Measurements from ENCODE around the gene PIGL. TPM values are rescaled to one million over a fixed set of nuclear protein-coding genes. Genes with fewer than 3 reads are reported as not detected.
"Not testable (repeated sequence)": the region's sequence is repeated elsewhere in the genome, so short reads cannot be mapped to it uniquely, and the experiment has no call there.

Gene PIGL
- total RNA-seq, 1 donor from 2014 or later, result 29.7 TPM

GRCh38 chr17:16304830-16305229 is 87.8 kb downstream of the PIGL start:
- no peak for DNase-seq (ENCODE audit: extremely low spot score, unreplicated experiment)
- Mint-ChIP-seq H3K27me3 (no peaks in the 10 kb centered on the region), H3K4me1 (ENCODE audit: unreplicated experiment) (no peaks in the 10 kb centered on the region), H3K4me3 (no peak overlapping the region), H3K9me3 (no peaks in the 10 kb centered on the region), H3K36me3 (peaks cover 5% of the 10 kb centered on the region), H3K27ac (no peak overlapping the region)
- peak; percentile 73 for TF ChIP-seq CTCF (conservative IDR thresholded peaks at IDR 0.05)

- TF ChIP-seq CTCF (conservative IDR thresholded peaks at IDR 0.05), result no peak
- no peak overlapping the region for H3K4me3 Mint-ChIP-seq
- H3K9me3 Mint-ChIP-seq, result no peaks in the 10 kb centered on the region
- H3K27me3 Mint-ChIP-seq, result no peaks in the 10 kb centered on the region
- no peak for DNase-seq (ENCODE audit: extremely low spot score, unreplicated experiment)
- H3K27ac Mint-ChIP-seq, result no peak overlapping the region
- peaks cover 9% of the 10 kb centered on the region for H3K36me3 Mint-ChIP-seq
- peaks cover 4% of the 10 kb centered on the region for H3K4me1 Mint-ChIP-seq (ENCODE audit: unreplicated experiment)
These were observed 89.2 kb downstream of the PIGL start for GRCh38 chr17:16306211-16306610.

DNA sequence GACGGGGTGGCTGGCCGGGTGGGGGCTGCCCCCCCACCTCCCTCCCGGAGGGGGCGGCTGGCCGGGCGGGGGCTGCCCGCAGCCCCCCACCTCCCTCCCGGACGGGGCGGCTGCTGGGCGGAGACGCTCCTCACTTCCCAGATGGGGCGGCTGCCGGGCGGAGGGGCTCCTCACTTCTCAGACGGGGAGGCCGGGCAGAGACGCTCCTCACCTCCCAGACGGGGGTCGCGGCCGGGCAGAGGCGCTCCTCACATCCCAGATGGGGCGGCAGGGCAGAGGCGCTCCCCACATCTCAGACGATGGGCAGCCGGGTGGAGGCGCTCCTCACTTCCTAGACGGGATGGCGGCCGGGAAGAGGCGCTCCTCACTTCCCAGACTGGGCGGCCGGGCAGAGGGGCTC is 95.1 kb downstream of the PIGL start:
- not testable (repeated sequence) for H3K4me1 Mint-ChIP-seq (ENCODE audit: unreplicated experiment); DNase-seq (ENCODE audit: extremely low spot score, unreplicated experiment); H3K4me3 Mint-ChIP-seq; H3K27me3 Mint-ChIP-seq; H3K27ac Mint-ChIP-seq; H3K9me3 Mint-ChIP-seq
- H3K36me3 Mint-ChIP-seq, result peaks cover 17% of the 10 kb centered on the region

- H3K9me3 Mint-ChIP-seq, result no peaks in the 10 kb centered on the region
- DNase-seq (ENCODE audit: extremely low spot score, unreplicated experiment), result no peak
- H3K27ac Mint-ChIP-seq, result peak overlapping the region; percentile 14
- peaks cover 4% of the 10 kb centered on the region for H3K4me1 Mint-ChIP-seq (ENCODE audit: unreplicated experiment)
- H3K27me3 Mint-ChIP-seq, result no peaks in the 10 kb centered on the region
- H3K36me3 Mint-ChIP-seq, result peaks cover 17% of the 10 kb centered on the region
- H3K4me3 Mint-ChIP-seq, result no peak overlapping the region
- TF ChIP-seq CTCF (conservative IDR thresholded peaks at IDR 0.05), result no peak
These were observed 96.4 kb downstream of the PIGL start for GRCh38 chr17:16313139-16314090.

GRCh38 chr17:16314189-16314588 is 97.2 kb downstream of the PIGL start:
- no peaks in the 10 kb centered on the region for H3K9me3 Mint-ChIP-seq
- DNase-seq (ENCODE audit: extremely low spot score, unreplicated experiment), result no peak
- no peaks in the 10 kb centered on the region for H3K27me3 Mint-ChIP-seq
- TF ChIP-seq CTCF (conservative IDR thresholded peaks at IDR 0.05), result no peak
- no peak overlapping the region for H3K4me3 Mint-ChIP-seq
- H3K4me1 Mint-ChIP-seq (ENCODE audit: unreplicated experiment), result peaks cover 4% of the 10 kb centered on the region
- no peak overlapping the region for H3K27ac Mint-ChIP-seq
- H3K36me3 Mint-ChIP-seq, result peaks cover 17% of the 10 kb centered on the region

GRCh38 chr17:16314859-16315258 is 97.8 kb downstream of the PIGL start:
- no peak overlapping the region for H3K27ac Mint-ChIP-seq
- no peak for DNase-seq (ENCODE audit: extremely low spot score, unreplicated experiment)
- H3K4me1 Mint-ChIP-seq (ENCODE audit: unreplicated experiment), result peaks cover 4% of the 10 kb centered on the region
- no peaks in the 10 kb centered on the region for H3K27me3 Mint-ChIP-seq
- no peak for TF ChIP-seq CTCF (conservative IDR thresholded peaks at IDR 0.05)
- no peak overlapping the region for H3K4me3 Mint-ChIP-seq
- H3K36me3 Mint-ChIP-seq, result peaks cover 17% of the 10 kb centered on the region
- H3K9me3 Mint-ChIP-seq, result no peaks in the 10 kb centered on the region

Measured in type B pancreatic cell (in vitro differentiated cells).